ENCODE measurements around the gene IGSF22. TPM values are rescaled to one million over a fixed set of nuclear protein-coding genes. Genes with fewer than 3 reads are reported as not detected.

The IGSF22 gene
- total and polyA plus RNA-seq, 2 experiments from 2014 or later, result 0.03 to 0.82 TPM

DNA sequence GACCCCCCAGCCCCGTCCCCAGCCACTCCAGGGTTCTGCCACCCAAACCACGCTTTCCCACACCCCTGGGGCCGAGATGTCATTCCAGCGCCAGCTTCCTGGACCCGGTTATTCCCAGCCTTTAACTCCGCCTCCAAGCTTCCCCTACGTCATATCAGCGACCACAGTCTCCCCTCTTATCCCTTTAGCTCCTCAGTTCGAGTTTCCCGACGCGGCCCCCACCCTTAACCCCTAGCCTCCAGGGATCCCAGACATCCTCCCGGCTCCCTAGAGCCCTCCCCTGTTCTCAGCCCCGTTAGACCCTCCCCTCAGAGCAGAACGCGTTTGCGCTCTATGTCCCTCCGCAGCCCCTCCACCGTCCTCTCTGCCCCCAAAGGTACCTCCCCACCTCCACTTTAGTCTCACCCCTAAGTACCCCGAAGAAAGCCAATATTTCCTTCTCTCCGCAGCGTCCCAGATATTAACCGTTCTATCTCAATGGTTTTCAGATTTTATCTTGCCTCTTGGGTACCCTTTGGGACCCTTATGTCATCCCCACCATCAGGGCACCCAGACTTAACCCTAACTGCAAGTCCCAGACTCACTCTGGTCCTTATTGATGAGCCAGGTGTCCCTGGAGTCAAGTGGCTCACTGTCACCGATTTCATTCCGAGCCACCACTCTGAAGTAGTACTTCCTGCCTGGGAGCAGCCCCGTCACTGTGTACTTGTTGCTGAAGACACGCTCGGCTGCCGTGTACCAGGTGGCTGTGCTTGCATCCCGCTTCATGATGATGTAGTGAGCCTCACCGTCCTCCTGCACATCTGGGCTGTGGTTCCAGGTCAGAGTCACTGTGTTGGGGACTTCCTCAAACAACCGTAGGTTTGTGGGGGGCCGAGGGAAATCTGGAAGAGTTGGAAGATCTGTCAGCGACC is 19.4 kb downstream of the IGSF22 start:
- Histone ChIP-seq H3K27me3 (peaks cover 10% of the 10 kb centered on the region), H3K4me3 (peak overlapping the region; percentile 51), H3K36me3 (no peaks in the 10 kb centered on the region), H3K27ac (no peak overlapping the region), H3K9me3 (ENCODE audit: low read depth) (no peaks in the 10 kb centered on the region), H3K4me1 (ENCODE audit: low read depth) (no peaks in the 10 kb centered on the region)
- TF ChIP-seq CTCF (IDR thresholded peaks at IDR 0.05; ENCODE audit: low read depth, low read length), result no peak
- DNase-seq (ENCODE audit: low read depth in 1 of 2, low spot score in 1 of 2), result peak; percentile 56 to 77

- Histone ChIP-seq H3K4me1 (ENCODE audit: low read depth) (no peaks in the 10 kb centered on the region), H3K4me3 (peak overlapping the region; percentile 51), H3K9me3 (ENCODE audit: low read depth) (no peaks in the 10 kb centered on the region), H3K27me3 (peaks cover 10% of the 10 kb centered on the region), H3K36me3 (no peaks in the 10 kb centered on the region), H3K27ac (no peak overlapping the region)
- TF ChIP-seq CTCF (IDR thresholded peaks at IDR 0.05; ENCODE audit: low read depth, low read length), result no peak
- peak; percentile 20 to 46 for DNase-seq (ENCODE audit: low read depth in 1 of 2, low spot score in 1 of 2)
Measured at GRCh38 chr11:18705651-18706281, 20.2 kb downstream of the IGSF22 start.

- no peak for TF ChIP-seq CTCF (IDR thresholded peaks at IDR 0.05; ENCODE audit: low read depth, low read length)
- Histone ChIP-seq H3K4me3 (no peak overlapping the region), H3K27me3 (peaks cover 16% of the 10 kb centered on the region)
Measured at GRCh38 chr11:18704698-18705097, 21.3 kb downstream of the IGSF22 start.

DNA sequence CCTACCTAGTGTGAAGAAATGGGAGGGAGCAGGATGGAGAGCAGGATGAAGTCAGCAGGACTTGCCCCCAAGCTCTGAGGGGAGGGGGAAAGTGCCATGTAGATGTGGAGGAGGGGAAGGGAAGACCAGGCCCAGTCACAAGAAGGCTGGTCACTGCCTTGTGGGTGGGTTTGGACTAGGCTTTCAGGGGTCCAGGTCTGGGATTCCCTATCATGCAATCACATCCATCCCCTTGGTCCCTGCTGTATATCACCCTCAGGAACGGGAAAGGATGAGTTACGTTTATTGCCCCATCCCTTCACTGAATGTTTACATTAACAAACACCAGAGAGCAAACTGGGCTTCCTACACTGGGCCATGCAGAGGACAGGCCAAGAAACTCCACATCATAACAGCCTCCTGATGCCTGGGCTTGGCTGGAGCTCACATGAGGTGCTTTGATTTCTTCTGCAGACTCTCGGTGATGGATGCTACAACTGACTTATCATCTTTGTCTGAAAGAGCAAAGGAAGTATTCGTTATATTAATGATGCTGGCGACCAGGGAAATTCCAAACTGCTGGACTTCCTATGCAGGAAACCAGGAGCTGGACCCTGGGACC is 21.8 kb downstream of the IGSF22 start:
- peaks cover 16% of the 10 kb centered on the region for H3K27me3 ChIP-seq
- no peaks in the 10 kb centered on the region for H3K36me3 ChIP-seq
- H3K4me3 ChIP-seq, result no peak overlapping the region
- H3K27ac ChIP-seq, result no peak overlapping the region
- no peak for TF ChIP-seq CTCF (IDR thresholded peaks at IDR 0.05; ENCODE audit: low read depth, low read length)
- H3K4me1 ChIP-seq (ENCODE audit: low read depth), result no peaks in the 10 kb centered on the region
- no peak for DNase-seq (ENCODE audit: low read depth in 1 of 2, low spot score in 1 of 2)
- H3K9me3 ChIP-seq (ENCODE audit: low read depth), result no peaks in the 10 kb centered on the region

More at GRCh38 chr11:18704698-18705097, 21.3 kb downstream of the IGSF22 start:
- no peaks in the 10 kb centered on the region for H3K36me3 ChIP-seq
- H3K4me1 ChIP-seq (ENCODE audit: low read depth), result no peaks in the 10 kb centered on the region
- DNase-seq (ENCODE audit: low read depth in 1 of 2, low spot score in 1 of 2), result peak in 1 of 2 donors; percentile 12
- no peak overlapping the region for H3K27ac ChIP-seq
- no peaks in the 10 kb centered on the region for H3K9me3 ChIP-seq (ENCODE audit: low read depth)

DNA sequence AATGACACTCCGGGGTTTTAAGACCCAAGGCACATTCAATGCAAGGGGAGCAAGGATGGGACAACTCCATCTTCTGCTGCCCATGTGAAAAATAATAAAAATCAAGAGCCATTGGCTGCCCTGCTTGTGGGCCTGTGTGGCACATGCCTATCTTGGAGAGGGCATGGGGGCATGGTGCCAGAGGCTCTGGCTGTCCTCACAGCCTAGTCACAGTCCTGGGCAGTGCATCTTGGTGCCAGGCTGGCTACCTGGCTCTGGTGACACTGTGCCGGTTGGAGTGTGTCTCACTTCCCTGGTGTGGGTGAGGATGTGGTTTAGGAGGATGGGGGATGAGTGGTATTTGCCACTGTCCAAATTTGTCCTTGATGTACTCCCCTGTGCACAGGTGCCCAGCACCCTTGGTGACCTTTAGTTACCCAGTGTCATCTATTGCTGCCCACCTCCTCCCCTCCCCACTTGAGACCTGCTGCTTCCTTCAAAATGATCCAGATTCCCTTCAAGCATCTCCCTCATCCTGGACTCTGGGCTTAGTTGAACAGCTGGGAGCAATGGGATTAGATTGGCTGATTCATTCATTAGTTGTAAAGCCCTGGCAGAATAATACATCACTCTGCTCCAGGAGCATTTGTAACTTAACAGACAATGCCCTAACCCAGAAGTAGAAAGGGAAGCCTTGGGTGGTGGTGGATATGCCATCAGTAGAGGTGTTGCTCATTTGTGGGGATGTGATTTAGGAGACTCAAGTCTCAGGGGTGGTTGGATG is 22.8 kb downstream of the IGSF22 start:
- no peak for DNase-seq (ENCODE audit: low read depth in 1 of 2, low spot score in 1 of 2)
- H3K9me3 ChIP-seq (ENCODE audit: low read depth), result no peaks in the 10 kb centered on the region

More for the DNA sequence above, 22.8 kb downstream of the IGSF22 start:
- H3K36me3 ChIP-seq, result no peaks in the 10 kb centered on the region
- peaks cover 16% of the 10 kb centered on the region for H3K27me3 ChIP-seq
- no peak overlapping the region for H3K4me3 ChIP-seq
- no peaks in the 10 kb centered on the region for H3K4me1 ChIP-seq (ENCODE audit: low read depth)
- H3K27ac ChIP-seq, result no peak overlapping the region
- no peak for TF ChIP-seq CTCF (IDR thresholded peaks at IDR 0.05; ENCODE audit: low read depth, low read length)

All from cardiac muscle cell (in vitro differentiated cells and primary cell).